Right lobe of liver (tissue), 6 donors: ENCODE measurements around the gene FAM171A1. TPM values are rescaled to one million over a fixed set of nuclear protein-coding genes. Genes with fewer than 3 reads are reported as not detected.

ENCODE experiments used
- ATAC-seq, 4 donors: fragments of 200-7000 bp; cut with Tn5 transposase; one replicate each; pipeline ENCODE4 v1.9.1; 2020; ENCODE audit warnings: mild to moderate bottlenecking in 4 of 4, moderate library complexity in 4 of 4
- DNase-seq, 3 donors: peaks; one replicate each; pipeline ENCODE4 v3.0.0-alpha.2; 2020
- H3K27ac ChIP-seq, 3 donors: fragments of 200-600 bp; one replicate each; pipeline ENCODE4 v1.8.0; 2022
- H3K27me3 ChIP-seq, 2 donors: fragments of 200-600 bp; one replicate each; pipeline ENCODE4 v1.8.0; 2022
- H3K36me3 ChIP-seq, 4 donors: fragments of 200-600 bp; sonication (generic) in 1 of 4; one replicate each; pipeline versions ENCODE4 v1.5.1 to v1.8.0; 2017 to 2022; ENCODE audit warnings: control low read depth in 1 of 4
- H3K4me1 ChIP-seq, 4 donors: fragments of 200-600 bp; sonication (generic) in 1 of 4; one replicate each; pipeline versions ENCODE4 v1.5.1 to v1.8.0; 2017 to 2022; ENCODE audit warnings: control low read depth in 1 of 4
- H3K4me3 ChIP-seq, 3 donors: fragments of 200-600 bp; one replicate each; pipeline ENCODE4 v1.8.0; 2022
- H3K9me3 ChIP-seq, 4 donors: fragments of 200-600 bp; sonication (generic) in 1 of 4; one replicate each; pipeline versions ENCODE4 v1.5.1 to v1.8.0; 2017 to 2022; ENCODE audit warnings: control low read depth in 1 of 4
- CTCF ChIP-seq, 4 donors: fragments of 200-600 bp in 3 of 4; fragments of 450-650 bp in 1 of 4; IDR thresholded peaks; one replicate each; pipeline versions ENCODE4 v1.5.1 to v1.8.0; 2016 to 2022; ENCODE audit warnings: antibody characterized with exemption in 4 of 4, mild to moderate bottlenecking in 2 of 4
- POLR2A ChIP-seq: fragments of 450-650 bp; IDR thresholded peaks from one replicate; pipeline ENCODE4 v1.6.1; 2017; ENCODE audit warnings: antibody characterized with exemption, mild to moderate bottlenecking
- WGBS: methylation state at CpG from one replicate; pipeline ENCODE4 v1.1.6; 2018; ENCODE audit warnings: low coverage, low lambda C conversion rate; ENCODE audit not compliant: insufficient coverage; ENCODE audit errors: missing lambda C conversion rate; 5-methylcytosine and 5-hydroxymethylcytosine counted together
- intact Hi-C, 2 donors: fragments of 100-400 bp; cut with DNase I; formaldehyde crosslinking; loops; one replicate each; pipeline versions ENCODE4 v1.11.2 to v1.14.1; 2022
- total RNA-seq, 6 experiments: library from RNA; depleted of rRNA in 2 of 6; stranded (reverse); fragments of >200 nt in 2 of 6; fragmentation: NEBNext Ultra II Directional in 3 of 6; extraction: Animal tissue kit (Norgen Biotek cat#: 25700) in 3 of 6; gene quantifications; one replicate each; pipeline versions ENCODE4 v1.1.0 to v1.2.4, GENCODE V29; 2016 to 2023
- donor health status: DM: no; HTN: yes; CAD: no.
- donor health status: DM: no; HTN: no; CAD: no.
- donor health status: DM: no; HTN: no; CAD: no.
- donor health status: DM: no; HTN: yes; CAD: no.
- donor health status: DM: no; HTN: yes; CAD: no.

The FAM171A1 gene
- total RNA-seq, 6 experiments from 2014 or later, result 6.1 to 12.1 (median 10.3) TPM

DNA sequence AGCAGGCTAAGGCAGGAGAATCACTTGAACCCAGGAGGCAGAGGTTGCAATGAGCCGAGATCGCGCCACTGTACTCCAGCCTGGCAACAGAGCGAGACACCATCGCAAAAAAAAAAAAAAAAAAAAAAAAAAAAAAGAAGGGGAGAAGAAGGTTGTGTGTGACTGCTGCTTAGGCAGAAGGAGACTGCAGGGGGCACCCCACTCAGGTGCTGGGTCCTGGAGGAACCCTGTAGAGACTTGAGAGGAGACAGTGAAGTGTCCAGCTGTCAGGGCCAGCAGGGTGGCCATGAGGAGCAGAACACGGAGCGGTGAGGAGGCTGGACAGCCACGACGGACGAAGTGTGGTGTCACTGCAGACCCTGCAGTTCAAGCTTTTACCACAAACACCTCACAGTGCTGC lies 103.6 kb downstream of the FAM171A1 start:
- intact Hi-C loops, result no loop called here
- H3K4me3 ChIP-seq, result no peak overlapping the region
- H3K27ac ChIP-seq, result no peak overlapping the region
- no peaks in the 10 kb centered on the region for H3K27me3 ChIP-seq
- H3K36me3 ChIP-seq, result no peaks in the 10 kb centered on the region
- no peak for TF ChIP-seq CTCF (IDR thresholded peaks at IDR 0.05)
- TF ChIP-seq POLR2A, result no peak
- no peaks in the 10 kb centered on the region for H3K4me1 ChIP-seq
- DNase-seq (no peak), ATAC-seq (peak in 2 of 4 donors; percentile 15 to 41)
- 74% methylated on average over 5 of the region's 10 CpGs for WGBS
- no peaks in the 10 kb centered on the region for H3K9me3 ChIP-seq

- no peaks in the 10 kb centered on the region for H3K27me3 ChIP-seq
- no peaks in the 10 kb centered on the region for H3K4me1 ChIP-seq
- H3K4me3 ChIP-seq, result no peak overlapping the region
- DNase-seq (no peak), ATAC-seq (no peak)
- no peaks in the 10 kb centered on the region for H3K36me3 ChIP-seq
- WGBS, result no CpG with 5 or more reads among the region's 5 CpGs
- no peak for TF ChIP-seq POLR2A
- no peak for TF ChIP-seq CTCF (IDR thresholded peaks at IDR 0.05)
- intact Hi-C loops, result no loop called here
- H3K27ac ChIP-seq, result no peak overlapping the region
- H3K9me3 ChIP-seq, result no peaks in the 10 kb centered on the region
Measured at GRCh38 chr10:15266117-15266516, 105.0 kb downstream of the FAM171A1 start.

DNA sequence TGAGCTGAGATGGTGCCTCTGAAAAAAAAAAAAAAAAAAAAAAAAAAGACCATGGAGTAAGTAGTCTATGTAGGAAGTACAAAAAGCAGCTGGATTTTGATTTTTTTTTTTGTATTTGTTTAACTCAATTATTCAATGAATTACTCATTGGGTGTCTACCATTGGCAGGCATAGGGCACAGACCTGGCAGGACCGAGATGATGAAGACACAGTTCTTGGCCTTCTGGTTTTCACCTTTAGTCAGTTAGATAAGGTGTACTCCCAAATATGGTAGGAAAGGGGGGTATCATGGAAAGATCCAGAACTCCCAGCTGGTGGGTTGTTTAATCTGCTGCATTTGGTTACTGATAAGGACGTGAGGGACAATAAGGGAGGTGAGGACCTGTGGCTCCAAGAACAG lies 105.5 kb downstream of the FAM171A1 start:
- no peaks in the 10 kb centered on the region for H3K4me1 ChIP-seq
- peak in 3 of 4 donors; percentile 40 to 77 (median 41) for ATAC-seq
- no peaks in the 10 kb centered on the region for H3K36me3 ChIP-seq
- DNase-seq, result no peak
- H3K9me3 ChIP-seq, result no peaks in the 10 kb centered on the region
- no peak overlapping the region for H3K4me3 ChIP-seq
- intact Hi-C loops, result no loop called here
- TF ChIP-seq POLR2A (no peak), CTCF (IDR thresholded peaks at IDR 0.05) (no peak)
- no peak overlapping the region for H3K27ac ChIP-seq
- no peaks in the 10 kb centered on the region for H3K27me3 ChIP-seq
- 51% methylated on average over 2 of the region's 2 CpGs for WGBS

- H3K4me3 ChIP-seq, result no peak overlapping the region
- DNase-seq (no peak), ATAC-seq (no peak)
- H3K4me1 ChIP-seq, result no peaks in the 10 kb centered on the region
- WGBS, result 95% methylated on average over 2 of the region's 7 CpGs
- H3K27me3 ChIP-seq, result no peaks in the 10 kb centered on the region
- TF ChIP-seq POLR2A (no peak), CTCF (IDR thresholded peaks at IDR 0.05) (no peak)
- intact Hi-C loops, result no loop called here
- no peaks in the 10 kb centered on the region for H3K9me3 ChIP-seq
- no peak overlapping the region for H3K27ac ChIP-seq
- H3K36me3 ChIP-seq, result no peaks in the 10 kb centered on the region
Measured at GRCh38 chr10:15265056-15265455, 106.0 kb downstream of the FAM171A1 start.
